Suprapubic skin (tissue), 3 donors: Measurements from ENCODE around the gene SPPL3.

Experiments
- CTCF ChIP-seq, 2 donors: fragments of 200-600 bp in 1 of 2; fragments of 450-650 bp in 1 of 2; sonication (generic) in 1 of 2; IDR thresholded peaks; one replicate each; pipeline ENCODE4 v1.5.1; 2016 to 2019; ENCODE audit warnings: antibody characterized with exemption in 2 of 2, mild to moderate bottlenecking in 1 of 2, moderate library complexity in 1 of 2
- POLR2A ChIP-seq, 2 donors: fragments of 450-650 bp; IDR thresholded peaks; one replicate each; pipeline ENCODE4 v1.6.1; 2017; ENCODE audit warnings: antibody characterized with exemption in 2 of 2, mild to moderate bottlenecking in 2 of 2, moderate library complexity in 2 of 2

- TF ChIP-seq CTCF (IDR thresholded peaks at IDR 0.05) (no peak), POLR2A (IDR thresholded peaks at IDR 0.05) (no peak)
Observed at GRCh38 chr12:120847392-120847791, 56.8 kb downstream of the SPPL3 start.
